ENCODE results near the gene LIPT1. TPM values are rescaled to one million over a fixed set of nuclear protein-coding genes. Genes with fewer than 3 reads are reported as not detected.

LIPT1 gene
- polyA plus RNA-seq, 3 donors = 14.6 to 18.1 (median 17.5) TPM

Other genes starting within 250 kb of the LIPT1 start
- 1 to 10 TPM; 2.6 to 2.8 (median 2.6) TPM for gene CRACDL, start 218.7 kb upstream of the LIPT1 start, polyA plus RNA-seq (ENCODE audit: insufficient read length in 3 of 3)
- 10 to 100 TPM in 2 of 3 donors, 1 to 10 TPM in 1; 9.9 to 13.7 (median 12.3) TPM for gene C2orf15, start 13.3 kb upstream of the LIPT1 start, polyA plus RNA-seq (ENCODE audit: insufficient read length in 3 of 3)
- gene TSGA10, start within 50 bp of the LIPT1 start, polyA plus RNA-seq (ENCODE audit: insufficient read length in 3 of 3) = 10 to 100 TPM; 14.4 to 20.4 (median 14.7) TPM
- 10 to 100 TPM; 37.3 to 56.2 (median 55.2) TPM for gene MITD1, start 26.1 kb downstream of the LIPT1 start, polyA plus RNA-seq (ENCODE audit: insufficient read length in 3 of 3)
- gene MRPL30, start 26.2 kb downstream of the LIPT1 start, polyA plus RNA-seq (ENCODE audit: insufficient read length in 3 of 3) = 10 to 100 TPM; 46.5 to 53.0 (median 50.4) TPM
- gene LYG2, start 100.7 kb downstream of the LIPT1 start, polyA plus RNA-seq (ENCODE audit: insufficient read length in 3 of 3) = under 1 TPM; 0.46 to 0.98 (median 0.56) TPM
- 1 to 10 TPM; 3.0 to 6.2 (median 3.6) TPM for gene LYG1, start 146.2 kb downstream of the LIPT1 start, polyA plus RNA-seq (ENCODE audit: insufficient read length in 3 of 3)
- 10 to 100 TPM; 39.0 to 47.6 (median 41.6) TPM for gene TXNDC9, start 181.4 kb downstream of the LIPT1 start, polyA plus RNA-seq (ENCODE audit: insufficient read length in 3 of 3)
- gene EIF5B, start 182.4 kb downstream of the LIPT1 start, polyA plus RNA-seq (ENCODE audit: insufficient read length in 3 of 3) = 10 to 100 TPM; 66.0 to 78.0 (median 72.0) TPM

All from renal cortex interstitium (tissue), 3 donors.